VCaP (cell line): ENCODE measurements around the gene MAP2K3.
"Not testable (repeated sequence)": the region's sequence is repeated elsewhere in the genome, so short reads cannot be mapped to it uniquely, and the experiment has no call there.

ENCODE experiments used
- H3K27ac ChIP-seq: fragments of 450-650 bp; 2 replicates; pipeline ENCODE4 v1.5.1; 2017
- CTCF ChIP-seq: fragments of 450-650 bp; conservative IDR thresholded peaks from 2 replicates; pipeline ENCODE4 v1.5.1; 2017; ENCODE audit warnings: mild to moderate bottlenecking, moderate library complexity

The MAP2K3 gene

GRCh38 chr17:21308931-21309381 lies 24.4 kb downstream of the MAP2K3 start:
- H3K27ac ChIP-seq = not testable (repeated sequence)

- not testable (repeated sequence) for H3K27ac ChIP-seq
Measured at GRCh38 chr17:21310061-21310765, 25.7 kb downstream of the MAP2K3 start.

GRCh38 chr17:21310766-21311602 lies 26.5 kb downstream of the MAP2K3 start:
- H3K27ac ChIP-seq = not testable (repeated sequence)

GRCh38 chr17:21313320-21313719 lies 28.8 kb downstream of the MAP2K3 start:
- no peak for TF ChIP-seq CTCF
- no peak overlapping the region for H3K27ac ChIP-seq

GRCh38 chr17:21313761-21314160 lies 29.2 kb downstream of the MAP2K3 start:
- H3K27ac ChIP-seq = not testable (repeated sequence)

GRCh38 chr17:21314261-21314664 lies 29.8 kb downstream of the MAP2K3 start:
- H3K27ac ChIP-seq = not testable (repeated sequence)

- not testable (repeated sequence) for H3K27ac ChIP-seq
Measured at GRCh38 chr17:21314701-21315111, 30.2 kb downstream of the MAP2K3 start.

GRCh38 chr17:21315246-21316000 lies 30.9 kb downstream of the MAP2K3 start:
- not testable (repeated sequence) for H3K27ac ChIP-seq

- H3K27ac ChIP-seq = not testable (repeated sequence)
Measured at GRCh38 chr17:21316212-21316886, 31.8 kb downstream of the MAP2K3 start.

- not testable (repeated sequence) for H3K27ac ChIP-seq
Measured at GRCh38 chr17:21316887-21317500, 32.5 kb downstream of the MAP2K3 start.

- not testable (repeated sequence) for H3K27ac ChIP-seq
Measured at GRCh38 chr17:21317821-21318220, 33.3 kb downstream of the MAP2K3 start.

- no peak for TF ChIP-seq CTCF
- no peak overlapping the region for H3K27ac ChIP-seq
Measured at GRCh38 chr17:21318439-21318838, 33.9 kb downstream of the MAP2K3 start.

GRCh38 chr17:21318856-21319255 lies 34.3 kb downstream of the MAP2K3 start:
- not testable (repeated sequence) for H3K27ac ChIP-seq

GRCh38 chr17:21319256-21319655 lies 34.7 kb downstream of the MAP2K3 start:
- not testable (repeated sequence) for H3K27ac ChIP-seq

GRCh38 chr17:21319686-21320375 lies 35.3 kb downstream of the MAP2K3 start:
- H3K27ac ChIP-seq = not testable (repeated sequence)

GRCh38 chr17:21320430-21320829 lies 35.9 kb downstream of the MAP2K3 start:
- not testable (repeated sequence) for H3K27ac ChIP-seq

GRCh38 chr17:21321061-21321460 lies 36.5 kb downstream of the MAP2K3 start:
- not testable (repeated sequence) for H3K27ac ChIP-seq
